ENCODE measurements around the gene ARHGAP10.

ARHGAP10 gene

GRCh38 chr4:147933779-147934178 lies 201.9 kb downstream of the ARHGAP10 start:
- no peak for DNase-seq (ENCODE audit: extremely low read depth, insufficient read length)
- TF ChIP-seq CTCF (IDR thresholded peaks at IDR 0.05; ENCODE audit: insufficient read depth, low read length, poor library complexity, severe bottlenecking): no peak
- Histone ChIP-seq H3K36me3 (ENCODE audit: control insufficient read depth, insufficient read depth, low read length) (peaks cover 4% of the 10 kb centered on the region), H3K4me3 (replicated peaks; ENCODE audit: low read depth, low read length) (no peak overlapping the region), H3K27me3 (replicated peaks; ENCODE audit: control insufficient read depth, insufficient read depth, low read length) (no peaks in the 10 kb centered on the region)

- TF ChIP-seq CTCF (IDR thresholded peaks at IDR 0.05; ENCODE audit: insufficient read depth, low read length, poor library complexity, severe bottlenecking): no peak
- peaks cover 6% of the 10 kb centered on the region for H3K36me3 ChIP-seq (ENCODE audit: control insufficient read depth, insufficient read depth, low read length)
- no peak for DNase-seq (ENCODE audit: extremely low read depth, insufficient read length)
Measured at GRCh38 chr4:147938496-147938895, 206.6 kb downstream of the ARHGAP10 start.

GRCh38 chr4:147940171-147940570 lies 208.3 kb downstream of the ARHGAP10 start:
- H3K27me3 ChIP-seq (replicated peaks; ENCODE audit: control insufficient read depth, insufficient read depth, low read length): no peaks in the 10 kb centered on the region
- no peak for DNase-seq (ENCODE audit: extremely low read depth, insufficient read length)
- no peak for TF ChIP-seq CTCF (IDR thresholded peaks at IDR 0.05; ENCODE audit: insufficient read depth, low read length, poor library complexity, severe bottlenecking)

More at GRCh38 chr4:147938496-147938895, 206.6 kb downstream of the ARHGAP10 start:
- no peaks in the 10 kb centered on the region for H3K27me3 ChIP-seq (replicated peaks; ENCODE audit: control insufficient read depth, insufficient read depth, low read length)
- H3K4me3 ChIP-seq (replicated peaks; ENCODE audit: low read depth, low read length): no peak overlapping the region

GRCh38 chr4:147941373-147941772 lies 209.5 kb downstream of the ARHGAP10 start:
- peaks cover 3% of the 10 kb centered on the region for H3K36me3 ChIP-seq (ENCODE audit: control insufficient read depth, insufficient read depth, low read length)
- DNase-seq (ENCODE audit: extremely low read depth, insufficient read length): no peak
- H3K4me3 ChIP-seq (replicated peaks; ENCODE audit: low read depth, low read length): no peak overlapping the region
- TF ChIP-seq CTCF (IDR thresholded peaks at IDR 0.05; ENCODE audit: insufficient read depth, low read length, poor library complexity, severe bottlenecking): no peak
- H3K27me3 ChIP-seq (replicated peaks; ENCODE audit: control insufficient read depth, insufficient read depth, low read length): no peaks in the 10 kb centered on the region

More at GRCh38 chr4:147940171-147940570, 208.3 kb downstream of the ARHGAP10 start:
- Histone ChIP-seq H3K36me3 (ENCODE audit: control insufficient read depth, insufficient read depth, low read length) (peaks cover 3% of the 10 kb centered on the region), H3K4me3 (replicated peaks; ENCODE audit: low read depth, low read length) (no peak overlapping the region)

- no peak for TF ChIP-seq CTCF (IDR thresholded peaks at IDR 0.05; ENCODE audit: insufficient read depth, low read length, poor library complexity, severe bottlenecking)
- H3K36me3 ChIP-seq (ENCODE audit: control insufficient read depth, insufficient read depth, low read length): peaks cover 3% of the 10 kb centered on the region; the same call in 1 of the 2 replicates
- no peaks in the 10 kb centered on the region for H3K27me3 ChIP-seq (replicated peaks; ENCODE audit: control insufficient read depth, insufficient read depth, low read length)
- no peak for DNase-seq (ENCODE audit: extremely low read depth, insufficient read length)
- H3K4me3 ChIP-seq (replicated peaks; ENCODE audit: low read depth, low read length): no peak overlapping the region
Measured at GRCh38 chr4:147942729-147943128, 210.8 kb downstream of the ARHGAP10 start.

- peak; percentile 57 for DNase-seq (ENCODE audit: extremely low read depth, insufficient read length)
- TF ChIP-seq CTCF (IDR thresholded peaks at IDR 0.05; ENCODE audit: insufficient read depth, low read length, poor library complexity, severe bottlenecking): no peak
Measured at GRCh38 chr4:147943159-147943638, 211.3 kb downstream of the ARHGAP10 start.

More at GRCh38 chr4:147943159-147943638, 211.3 kb downstream of the ARHGAP10 start:
- Histone ChIP-seq H3K36me3 (ENCODE audit: control insufficient read depth, insufficient read depth, low read length) (peaks cover 3% of the 10 kb centered on the region; the same call in 1 of the 2 replicates), H3K4me3 (replicated peaks; ENCODE audit: low read depth, low read length) (no peak overlapping the region; the same call in 1 of the 2 replicates), H3K27me3 (replicated peaks; ENCODE audit: control insufficient read depth, insufficient read depth, low read length) (no peaks in the 10 kb centered on the region)
